IPS-20b (cell line): ENCODE data around the gene SLC38A7.
A peak's percentile ranks its signal among the peaks of the same experiment; 100 is the strongest.
"Not testable (repeated sequence)": the region's sequence is repeated elsewhere in the genome, so short reads cannot be mapped to it uniquely, and the experiment has no call there.

Experiments
- H3K27ac ChIP-seq: one replicate; pipeline ENCODE4 v1.5.1; 2013; ENCODE audit warnings: low read length
- H3K27me3 ChIP-seq: 2 replicates; pipeline ENCODE4 v1.6.1; 2013; ENCODE audit warnings: mild to moderate bottlenecking, low read length, inconsistent platforms; ENCODE audit not compliant: insufficient read depth
- H3K36me3 ChIP-seq: 2 replicates; pipeline ENCODE4 v1.6.1; 2013; ENCODE audit warnings: low read depth, mild to moderate bottlenecking, inconsistent platforms, low read length, moderate library complexity; ENCODE audit not compliant: insufficient read depth
- H3K4me1 ChIP-seq: 2 replicates; pipeline ENCODE4 v1.6.1; 2013; ENCODE audit warnings: mild to moderate bottlenecking, control low read depth, inconsistent platforms, low read length, moderate library complexity; ENCODE audit not compliant: insufficient read depth
- H3K4me3 ChIP-seq: 2 replicates; pipeline ENCODE4 v1.5.1; 2013; ENCODE audit warnings: mild to moderate bottlenecking, low read length, inconsistent platforms
- H3K9ac ChIP-seq: 2 replicates; pipeline ENCODE4 v1.6.1; 2013; ENCODE audit warnings: low read depth, mild to moderate bottlenecking, inconsistent platforms, low read length, moderate library complexity
- H3K9me3 ChIP-seq: 2 replicates; pipeline ENCODE4 v1.6.1; 2013; ENCODE audit warnings: mild to moderate bottlenecking, low read depth, low read length, inconsistent platforms; ENCODE audit not compliant: insufficient read depth

SLC38A7 gene

GRCh38 chr16:58644765-58645487 lies 39.6 kb downstream of the SLC38A7 start:
- Histone ChIP-seq H3K27me3 (no peaks in the 10 kb centered on the region), H3K27ac (no peak overlapping the region), H3K36me3 (no peaks in the 10 kb centered on the region), H3K9me3 (no peaks in the 10 kb centered on the region), H3K9ac (no peak overlapping the region), H3K4me1 (no peaks in the 10 kb centered on the region), H3K4me3 (no peak overlapping the region)

GRCh38 chr16:58644108-58644507 lies 40.5 kb downstream of the SLC38A7 start:
- Histone ChIP-seq H3K27me3 (no peaks in the 10 kb centered on the region), H3K36me3 (no peaks in the 10 kb centered on the region), H3K4me1 (no peaks in the 10 kb centered on the region), H3K9me3 (no peaks in the 10 kb centered on the region), H3K9ac (no peak overlapping the region), H3K27ac (no peak overlapping the region), H3K4me3 (no peak overlapping the region)

- Histone ChIP-seq H3K4me1 (no peaks in the 10 kb centered on the region), H3K9ac (no peak overlapping the region), H3K9me3 (no peaks in the 10 kb centered on the region), H3K27ac (no peak overlapping the region), H3K27me3 (no peaks in the 10 kb centered on the region), H3K4me3 (no peak overlapping the region), H3K36me3 (no peaks in the 10 kb centered on the region)
These were observed 43.6 kb downstream of the SLC38A7 start for GRCh38 chr16:58640949-58641348.

DNA sequence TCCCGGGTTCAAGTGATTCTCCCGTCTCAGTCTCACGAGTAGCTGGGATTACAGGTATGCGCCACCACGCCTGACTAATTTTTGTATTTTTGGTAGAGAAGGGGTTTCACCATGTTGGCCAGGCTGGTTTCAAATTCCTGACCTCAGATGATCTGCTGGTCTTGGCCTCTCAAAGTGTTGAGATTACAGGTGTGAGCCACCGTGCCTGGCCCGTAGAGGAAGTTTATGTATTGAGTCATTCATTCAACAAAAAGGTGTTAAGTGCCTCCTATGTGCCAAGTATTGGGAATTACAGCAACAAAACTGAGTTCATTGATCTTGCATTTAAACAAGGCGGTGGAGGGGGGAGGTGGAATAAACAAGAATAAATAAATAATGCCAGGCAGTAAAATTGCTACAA lies 44.7 kb downstream of the SLC38A7 start:
- H3K27me3 ChIP-seq = no peaks in the 10 kb centered on the region
- H3K9me3 ChIP-seq = no peaks in the 10 kb centered on the region
- H3K36me3 ChIP-seq = no peaks in the 10 kb centered on the region
- H3K9ac ChIP-seq = no peak overlapping the region
- H3K4me1 ChIP-seq = no peaks in the 10 kb centered on the region
- H3K27ac ChIP-seq = no peak overlapping the region
- no peak overlapping the region for H3K4me3 ChIP-seq

- no peaks in the 10 kb centered on the region for H3K4me1 ChIP-seq
- H3K27me3 ChIP-seq = no peaks in the 10 kb centered on the region
- H3K36me3 ChIP-seq = no peaks in the 10 kb centered on the region
- no peak overlapping the region for H3K4me3 ChIP-seq
- no peak overlapping the region for H3K27ac ChIP-seq
- H3K9me3 ChIP-seq = no peaks in the 10 kb centered on the region
- H3K9ac ChIP-seq = no peak overlapping the region
These were observed 45.3 kb downstream of the SLC38A7 start for GRCh38 chr16:58639230-58639629.

DNA sequence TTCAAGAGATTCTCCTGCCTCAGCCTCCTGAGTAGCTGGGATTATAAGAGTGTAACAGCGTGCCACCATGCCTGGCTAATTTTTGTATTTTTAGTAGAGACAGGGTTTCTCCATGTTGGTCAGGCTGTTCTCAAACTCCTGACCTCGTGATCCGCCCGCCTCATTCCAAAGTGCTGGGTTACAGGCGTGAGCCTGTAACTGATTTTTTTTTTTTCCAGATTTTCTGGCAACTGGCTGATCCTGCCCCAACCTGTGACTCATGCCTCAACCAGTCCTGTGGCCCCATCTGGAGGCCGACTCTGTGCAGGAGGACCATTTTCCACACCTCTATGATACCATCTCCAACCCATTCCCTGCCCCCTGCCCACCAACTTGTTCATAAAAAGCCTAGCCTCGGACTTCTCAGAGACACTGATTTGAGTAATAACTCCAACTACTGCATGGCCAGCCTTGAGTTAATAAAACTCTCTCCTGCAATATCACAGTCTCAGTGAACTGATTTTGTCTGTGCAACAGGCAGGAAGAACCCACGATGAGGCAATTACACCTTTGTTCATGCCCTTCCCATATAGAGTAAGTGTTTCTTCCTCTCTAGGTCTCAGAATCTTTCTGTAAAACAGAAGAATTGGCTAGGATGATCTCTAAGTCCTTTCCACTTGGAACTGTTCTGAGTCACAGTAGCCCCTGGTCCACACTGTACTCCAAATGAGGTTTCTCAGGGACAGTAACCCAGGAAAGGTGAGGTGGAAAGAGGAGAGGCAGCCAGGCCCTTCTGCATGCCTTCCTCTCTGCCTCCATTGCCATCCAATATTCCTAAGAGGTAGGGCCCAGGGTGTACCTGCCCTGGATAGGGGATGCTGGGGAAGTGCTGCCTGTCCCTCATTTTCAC lies 46.2 kb downstream of the SLC38A7 start:
- Histone ChIP-seq H3K9ac (no peak overlapping the region), H3K4me1 (no peaks in the 10 kb centered on the region), H3K4me3 (no peak overlapping the region), H3K27ac (no peak overlapping the region), H3K27me3 (no peaks in the 10 kb centered on the region), H3K9me3 (no peaks in the 10 kb centered on the region), H3K36me3 (no peaks in the 10 kb centered on the region)

DNA sequence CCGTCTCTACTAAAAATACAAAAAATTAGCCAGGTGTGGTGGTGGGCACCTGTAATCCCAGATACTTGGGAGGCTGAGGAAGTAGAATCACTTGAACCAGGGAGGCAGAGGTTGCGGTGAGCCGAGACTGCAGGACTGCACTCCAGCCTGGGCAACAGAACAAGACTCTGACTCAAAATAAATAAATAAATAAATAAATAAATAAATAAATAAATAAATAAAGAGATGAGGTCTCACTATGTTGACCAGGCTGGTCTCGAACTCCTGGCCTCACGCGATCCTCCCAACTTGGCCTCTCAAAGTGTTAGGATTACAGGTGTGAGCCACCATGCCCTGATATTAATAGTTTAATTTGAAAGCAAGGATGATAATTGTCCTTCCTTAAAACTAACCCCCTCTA lies 47.5 kb downstream of the SLC38A7 start:
- H3K4me1 ChIP-seq, H3K9me3 ChIP-seq, H3K27me3 ChIP-seq, H3K36me3 ChIP-seq, H3K4me3 ChIP-seq, H3K27ac ChIP-seq, H3K9ac ChIP-seq: not testable (repeated sequence)

DNA sequence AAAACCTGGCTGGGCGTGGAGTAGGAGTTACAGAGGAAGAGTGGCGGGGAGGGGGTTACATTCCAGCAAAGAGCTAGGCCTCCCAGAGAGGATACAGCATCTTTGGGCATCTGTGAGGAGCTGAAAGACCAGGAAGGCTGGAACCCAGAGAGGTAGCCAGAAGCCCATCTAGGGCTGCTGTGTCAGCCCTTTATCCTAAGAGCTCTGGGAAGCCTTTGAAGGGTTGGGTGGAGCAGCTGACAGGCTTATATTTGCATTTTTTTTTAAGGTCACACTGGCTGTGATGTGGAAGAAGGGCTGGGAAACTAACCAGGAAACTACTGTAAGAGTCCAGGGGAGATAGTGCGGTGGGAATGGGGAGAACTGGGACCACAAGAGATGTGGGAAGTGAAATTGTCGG lies 48.1 kb downstream of the SLC38A7 start:
- H3K4me3 ChIP-seq = no peak overlapping the region
- H3K9me3 ChIP-seq = no peaks in the 10 kb centered on the region
- no peak overlapping the region for H3K27ac ChIP-seq
- no peaks in the 10 kb centered on the region for H3K36me3 ChIP-seq
- H3K4me1 ChIP-seq = no peaks in the 10 kb centered on the region
- H3K9ac ChIP-seq = no peak overlapping the region
- H3K27me3 ChIP-seq = no peaks in the 10 kb centered on the region

DNA sequence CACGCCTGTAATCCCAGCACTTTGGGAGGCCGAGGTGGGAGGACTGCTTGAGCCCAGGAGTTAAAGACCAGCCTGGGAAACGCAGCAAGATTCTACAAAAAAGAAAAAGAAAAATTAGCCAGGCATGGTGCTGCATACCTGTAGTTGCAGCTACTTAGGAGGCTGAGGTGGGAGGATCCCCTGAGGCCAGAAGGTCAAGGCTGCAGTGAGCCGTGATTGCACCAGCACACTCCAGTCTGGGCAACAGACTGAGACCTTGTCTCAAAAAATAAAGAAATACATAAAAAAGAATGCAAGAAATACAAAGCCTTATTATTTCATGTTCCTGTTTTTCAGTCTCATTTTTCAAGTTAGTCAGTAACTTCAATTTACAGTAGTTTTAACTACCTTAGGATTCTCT lies 49.1 kb downstream of the SLC38A7 start:
- Histone ChIP-seq H3K36me3 (no peaks in the 10 kb centered on the region), H3K4me3 (no peak overlapping the region), H3K9ac (no peak overlapping the region), H3K27ac (no peak overlapping the region), H3K27me3 (no peaks in the 10 kb centered on the region), H3K4me1 (no peaks in the 10 kb centered on the region), H3K9me3 (no peaks in the 10 kb centered on the region)

GRCh38 chr16:58634265-58634802 lies 50.2 kb downstream of the SLC38A7 start:
- Histone ChIP-seq H3K4me1 (no peaks in the 10 kb centered on the region), H3K9ac (no peak overlapping the region), H3K9me3 (no peaks in the 10 kb centered on the region), H3K27ac (no peak overlapping the region), H3K36me3 (no peaks in the 10 kb centered on the region), H3K27me3 (no peaks in the 10 kb centered on the region), H3K4me3 (no peak overlapping the region)

DNA sequence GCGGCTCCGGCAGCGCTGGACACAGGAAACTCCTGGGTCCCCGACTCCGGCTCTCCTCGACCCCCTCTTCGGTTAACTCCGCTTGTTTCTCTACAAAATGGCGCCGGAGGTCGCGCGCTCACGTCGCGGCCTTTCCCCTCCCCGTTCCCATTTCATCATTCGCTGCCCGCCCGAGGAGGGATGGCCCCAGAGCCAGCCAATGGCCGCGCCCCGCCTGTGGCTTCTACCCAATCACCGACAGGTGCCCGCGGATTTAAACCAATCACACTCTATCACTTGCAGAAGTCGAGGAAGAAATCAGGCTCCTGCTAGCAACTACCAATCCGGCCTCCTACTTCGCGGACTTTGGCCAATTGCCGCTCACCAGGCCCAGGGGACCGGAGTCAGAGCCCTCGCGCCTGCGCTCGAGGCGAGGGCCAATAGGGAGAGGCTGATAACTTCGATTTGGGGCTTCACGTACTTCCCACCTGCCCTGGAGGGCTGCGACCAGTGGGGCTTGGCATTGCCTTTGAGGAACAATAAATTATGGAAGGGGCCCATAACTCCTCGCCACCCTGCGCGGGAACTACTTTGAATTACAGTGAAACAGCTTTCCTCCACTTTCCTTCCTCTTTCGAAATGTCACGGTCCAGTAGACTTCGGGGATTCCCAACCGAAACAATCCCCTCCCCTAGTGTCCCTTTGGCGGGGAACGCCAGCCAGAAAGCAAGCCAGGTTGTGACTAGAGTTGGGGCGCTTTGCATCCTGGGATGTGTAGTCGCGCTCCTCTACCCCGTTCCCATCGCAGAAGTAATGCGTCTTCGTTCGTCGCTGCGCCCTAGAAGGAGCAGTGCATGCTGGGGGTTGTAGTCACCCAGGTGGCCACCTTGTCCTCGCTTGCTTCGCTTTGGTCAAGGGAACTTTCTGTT lies 54.6 kb downstream of the SLC38A7 start, which contains the start of gene CNOT1:
Gene CNOT1 (minus strand): TSS at position 94 of the 908 bp plus-strand sequence. CDS start 30,489 bp downstream, outside the sequence.
- peak within 1 kb of the TSS; percentile 97 for H3K27ac ChIP-seq
- H3K9me3 ChIP-seq = no peaks in the 10 kb centered on the region
- H3K4me3 ChIP-seq = peak within 1 kb of the TSS; percentile 75
- peak within 1 kb of the TSS; percentile 98 for H3K9ac ChIP-seq
- H3K27me3 ChIP-seq = no peaks in the 10 kb centered on the region
- peaks cover 2% of the 10 kb centered on the region; the same call in 1 of the 2 replicates for H3K36me3 ChIP-seq
- H3K4me1 ChIP-seq = no peaks in the 10 kb centered on the region
